HL-60/S4 treated with phorbol 12-myristate 13-acetate at 8.2 ng/mL for 4 days and 3 days (cell line): ENCODE data around the gene SKAP2.

Experiments used
- in situ Hi-C: fragments of 300-500 bp; cut with MboI; formaldehyde crosslinking; loops from 2 replicates; pipeline ENCODE4 v1.15.0; 2022; ENCODE audit warnings: low sequenced_read_pairs

The SKAP2 gene

GRCh38 chr7:26864309-26865093 lies at the start of gene SKAP2:
Gene SKAP2 (minus strand): TSS chr7:26864590. CDS start chr7:26864429, 161 bp downstream.
- in situ Hi-C loops: no loop called here

DNA sequence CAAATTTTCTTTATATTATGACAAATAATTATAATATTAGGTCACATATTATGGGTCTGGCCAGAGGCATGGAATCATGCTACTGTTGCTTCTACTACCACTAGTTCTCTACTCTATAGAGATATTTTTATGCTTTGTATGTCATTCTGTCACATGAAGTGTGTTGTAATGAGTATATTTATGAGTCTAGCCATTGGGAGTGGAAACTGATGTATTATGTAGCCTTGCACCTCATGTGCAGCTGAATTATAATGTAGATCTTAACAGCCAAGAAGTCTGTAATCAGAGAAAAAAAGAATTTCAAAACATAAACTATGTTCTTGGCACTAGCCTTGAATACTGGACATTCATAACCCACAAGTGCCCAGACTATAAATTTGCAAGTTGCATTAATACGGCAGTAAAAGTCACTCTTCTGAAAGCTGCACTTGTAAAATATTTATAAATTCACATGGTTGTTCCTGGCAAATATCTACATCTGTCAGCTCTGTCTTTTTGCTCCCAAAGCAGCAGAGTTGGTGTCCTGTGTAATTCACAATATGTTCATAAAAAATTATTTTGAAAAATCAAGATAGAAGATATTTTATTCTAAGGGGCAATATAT lies 48.6 kb upstream of the SKAP2 start:
- in situ Hi-C loops: no loop called here

DNA sequence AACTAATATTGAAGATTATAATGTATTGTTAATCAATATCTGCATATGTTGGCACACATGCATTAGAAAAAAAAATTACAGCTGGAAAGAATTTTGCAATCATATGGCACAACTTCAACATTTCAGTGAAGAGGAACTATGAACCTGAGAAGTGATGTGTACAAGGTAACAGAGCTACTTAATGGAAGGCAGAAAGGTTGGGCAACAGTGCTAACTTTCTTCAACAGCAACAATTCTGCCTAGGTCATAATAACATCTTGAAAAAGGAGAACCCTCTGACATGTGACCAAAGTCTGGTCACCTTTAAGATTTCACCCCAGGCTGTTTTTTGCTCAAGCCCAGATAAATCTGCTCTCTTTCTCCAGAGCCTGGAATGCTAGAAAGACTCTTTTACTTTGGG lies 47.9 kb upstream of the SKAP2 start:
- in situ Hi-C loops: no loop called here

GRCh38 chr7:26910221-26910620 lies 45.8 kb upstream of the SKAP2 start:
- in situ Hi-C loops: no loop called here

DNA sequence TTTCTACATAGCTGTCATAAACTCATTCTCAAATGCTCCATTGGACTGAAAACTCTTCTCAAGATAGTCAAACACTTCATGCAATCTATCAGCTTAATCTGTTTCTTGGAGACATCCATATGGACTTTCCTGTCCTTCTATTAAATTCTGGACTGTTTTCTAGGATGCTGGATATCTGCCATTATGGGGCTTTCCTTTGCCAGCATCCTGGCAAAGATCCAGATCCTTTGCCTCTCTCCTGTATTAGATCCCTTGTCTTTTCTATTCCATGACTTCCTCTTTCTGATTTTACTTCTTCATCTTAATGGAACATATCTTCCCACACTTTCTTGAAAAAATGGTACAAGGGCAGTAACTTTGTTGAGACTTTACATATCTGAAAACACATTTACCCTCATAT lies 35.9 kb upstream of the SKAP2 start:
- in situ Hi-C loops: no loop called here

DNA sequence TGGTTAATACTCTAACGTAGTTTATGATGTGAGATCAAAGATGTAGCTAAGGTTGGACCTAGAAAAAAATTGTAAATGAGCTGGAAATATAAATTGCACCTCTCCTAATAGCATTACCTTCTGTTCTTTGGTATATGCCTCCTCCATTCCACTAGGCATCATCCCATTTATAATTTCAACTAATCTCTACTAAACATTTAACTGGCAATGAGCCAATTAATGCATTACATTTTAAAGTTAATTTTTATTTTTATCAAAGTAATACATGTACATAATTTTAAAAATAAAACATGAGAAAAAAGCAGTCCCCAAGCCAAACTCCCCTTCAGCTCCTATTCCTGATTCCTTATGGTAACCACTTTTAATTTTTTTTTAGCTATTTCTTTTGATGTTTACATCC lies 35.1 kb upstream of the SKAP2 start:
- in situ Hi-C loops: no loop called here

DNA sequence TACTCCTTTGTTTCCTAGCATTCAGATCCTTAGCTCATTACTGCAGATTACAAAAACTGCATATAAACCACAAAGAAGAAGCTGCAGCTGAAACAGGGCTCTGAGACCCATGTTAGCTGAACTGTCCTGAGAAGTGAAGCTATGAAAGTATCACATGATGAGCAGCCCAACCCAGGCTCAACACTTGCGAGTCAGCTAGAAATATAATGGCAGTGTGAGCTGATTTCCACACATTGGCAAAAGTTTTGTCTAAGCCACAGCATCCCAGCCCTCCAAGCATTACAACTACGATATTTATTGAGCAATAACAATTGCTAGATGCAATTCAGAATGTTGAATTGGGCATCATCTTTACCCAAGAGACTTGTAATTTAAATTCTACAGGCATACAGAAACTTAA lies 34.5 kb upstream of the SKAP2 start:
- in situ Hi-C loops: no loop called here

DNA sequence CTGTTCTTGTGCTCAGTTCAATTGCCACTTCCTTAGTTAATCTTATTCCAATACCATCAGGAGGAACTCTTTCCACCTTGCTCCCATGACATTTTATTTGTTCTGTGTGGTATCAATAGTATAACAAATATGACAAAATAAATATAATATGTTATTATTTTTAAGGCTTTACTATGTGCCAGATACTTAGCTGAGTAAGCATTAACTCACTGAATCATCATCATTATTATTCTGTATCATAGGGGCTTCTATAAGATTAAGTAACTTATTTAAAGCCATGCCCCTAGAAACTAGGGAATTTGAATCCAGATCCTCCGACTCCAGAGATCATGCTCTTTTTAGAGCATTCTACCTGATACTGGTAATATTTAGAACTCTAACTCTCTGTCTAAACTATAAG lies 33.5 kb upstream of the SKAP2 start:
- in situ Hi-C loops: no loop called here

DNA sequence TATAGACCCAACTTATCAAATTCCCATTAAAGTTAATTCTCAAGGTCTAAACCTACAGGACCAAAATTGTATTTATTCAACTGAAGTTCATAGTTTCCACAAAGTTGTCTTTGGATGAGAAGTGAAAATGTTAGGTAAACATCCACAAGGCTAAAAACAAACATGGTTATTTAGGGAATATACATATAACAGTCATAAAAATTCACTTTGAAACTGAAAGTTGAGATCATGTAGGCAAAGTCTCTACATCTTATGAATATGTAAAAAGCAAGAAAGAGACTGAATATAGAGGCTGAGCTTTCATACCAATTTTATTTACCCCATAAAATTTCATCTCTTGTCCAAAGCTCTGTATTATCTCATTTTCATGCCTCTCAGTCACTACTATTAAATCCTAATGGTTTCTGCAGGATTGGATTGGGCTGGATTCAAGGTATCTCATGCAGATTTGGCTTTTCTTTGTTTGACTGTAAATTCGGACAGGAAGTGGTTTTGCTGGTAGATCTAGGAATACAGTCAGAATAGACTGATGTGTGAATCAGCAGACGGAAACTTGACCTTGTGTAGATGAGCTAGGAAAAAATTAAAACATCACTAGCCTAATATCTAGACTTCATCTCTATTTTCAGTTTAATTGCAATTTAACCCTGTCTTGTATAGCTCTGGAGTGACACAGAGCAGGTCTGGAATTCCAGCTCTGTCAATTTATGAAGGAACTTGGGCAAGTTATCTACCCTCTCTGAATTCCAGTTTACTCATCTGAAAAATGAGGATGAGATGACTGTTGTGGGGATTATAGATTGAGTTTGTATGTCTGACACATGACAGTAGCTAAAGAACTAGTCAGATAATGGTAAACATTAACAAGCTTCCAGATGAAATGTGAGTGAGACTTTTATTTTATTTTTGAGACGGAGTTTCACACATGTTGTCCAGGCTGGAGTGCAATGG lies 27.3 kb upstream of the SKAP2 start:
- in situ Hi-C loops: no loop called here

DNA sequence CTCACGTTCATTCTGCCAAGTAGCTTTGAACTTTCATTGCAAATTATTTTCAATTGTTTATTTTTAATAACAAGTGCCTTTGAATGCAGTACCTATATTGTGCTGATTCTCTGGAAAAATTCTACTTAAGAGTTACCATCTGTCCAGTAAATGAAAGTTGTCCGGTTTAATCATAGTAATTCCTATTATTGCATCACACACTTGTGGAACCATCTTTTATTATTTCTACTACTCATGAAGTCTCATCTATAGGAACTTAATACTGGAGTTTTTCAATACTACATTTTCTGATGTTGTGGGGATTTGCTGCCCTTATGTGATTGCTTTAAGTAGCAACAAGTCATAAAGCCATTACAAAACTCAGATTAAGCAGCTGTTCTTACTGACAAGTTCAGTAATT lies 16.5 kb upstream of the SKAP2 start:
- in situ Hi-C loops: no loop called here

- in situ Hi-C loops: no loop called here
These were observed 15.3 kb upstream of the SKAP2 start for GRCh38 chr7:26879671-26880070.

- in situ Hi-C loops: no loop called here
These were observed 4.6 kb upstream of the SKAP2 start for GRCh38 chr7:26868841-26869495.

GRCh38 chr7:26865094-26865388 lies 651 bp upstream of the SKAP2 start:
- in situ Hi-C loops: no loop called here

GRCh38 chr7:26863518-26864308 lies 677 bp downstream of the SKAP2 start:
- in situ Hi-C loops: no loop called here

DNA sequence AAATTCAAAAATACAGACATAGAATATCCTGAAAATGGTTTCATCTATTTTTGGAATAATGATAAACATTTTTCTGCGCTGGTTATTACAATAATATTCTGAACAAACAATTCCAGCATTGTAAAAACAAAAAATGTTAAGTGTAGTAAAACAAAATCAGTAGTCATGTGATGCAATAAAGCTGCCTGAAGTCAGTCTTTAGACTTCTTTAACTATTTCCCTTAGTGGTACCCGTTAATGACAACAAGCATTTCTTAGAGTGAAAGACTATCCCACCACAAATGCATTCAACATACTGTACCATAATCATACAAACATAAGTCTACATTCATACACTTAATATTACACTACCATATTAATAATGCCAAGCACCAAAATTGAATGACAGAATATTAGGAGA lies 1.6 kb downstream of the SKAP2 start:
- in situ Hi-C loops: no loop called here

- in situ Hi-C loops: no loop called here
These were observed 3.3 kb downstream of the SKAP2 start for GRCh38 chr7:26861050-26861449.

DNA sequence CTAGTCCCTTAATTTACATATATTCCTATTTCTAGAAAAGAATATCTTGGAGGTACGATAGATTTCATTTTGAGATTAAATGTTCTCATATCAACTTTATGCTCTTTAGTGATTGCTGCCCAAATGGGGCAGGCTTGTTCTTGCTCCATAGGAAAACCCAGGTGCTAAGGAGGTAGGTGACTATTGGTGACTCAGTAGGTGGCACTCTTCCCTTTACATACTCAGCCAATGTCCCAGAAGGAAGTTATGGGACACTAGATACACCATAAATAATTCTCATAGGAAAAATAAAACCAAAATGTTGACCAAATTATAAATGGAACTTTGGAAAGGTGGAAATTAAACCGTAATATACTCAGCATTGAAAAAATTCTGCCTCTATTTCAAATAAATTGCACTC lies 4.0 kb downstream of the SKAP2 start:
- in situ Hi-C loops: no loop called here

GRCh38 chr7:26859720-26860119 lies 4.7 kb downstream of the SKAP2 start:
- in situ Hi-C loops: loop anchor here (10.0 kb wide), 1 partner anchor 285 kb away; the partner anchor contains the start of genes HOXA5 and HOXA6

DNA sequence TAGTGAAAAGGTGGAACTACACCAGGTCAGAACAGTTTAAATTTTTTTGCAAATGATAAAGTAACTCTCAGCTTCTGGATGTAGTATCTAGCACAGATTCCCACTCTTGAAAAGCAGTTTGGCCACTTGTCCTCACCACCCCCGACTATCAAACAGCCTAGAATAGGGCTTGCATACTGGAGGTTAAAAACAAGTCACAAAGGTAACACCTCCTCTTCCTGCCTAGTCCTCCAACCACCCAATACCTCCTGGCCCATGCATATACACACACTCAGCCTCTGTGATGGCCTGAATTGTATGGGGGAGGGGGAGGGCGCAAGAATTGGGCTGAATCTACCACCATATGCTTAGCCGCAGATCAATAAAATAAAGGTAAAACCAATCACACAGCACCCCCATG lies 5.7 kb downstream of the SKAP2 start:
- in situ Hi-C loops: loop anchor here (10.0 kb wide), 1 partner anchor 286 kb away; the partner anchor contains the start of genes HOXA5 and HOXA6

GRCh38 chr7:26858241-26858715 lies 6.1 kb downstream of the SKAP2 start:
- in situ Hi-C loops: loop anchor here (10.0 kb wide), 1 partner anchor 287 kb away; the partner anchor contains the start of genes HOXA5 and HOXA6
